Body of pancreas (tissue), 4 donors: Measurements from ENCODE around the gene KIF1B. TPM values are rescaled to one million over a fixed set of nuclear protein-coding genes. Genes with fewer than 3 reads are reported as not detected.

Experiments used
- ATAC-seq: fragments of 150-250 bp; one replicate; pipeline ENCODE4 v1.9.1; 2016
- DNase-seq, 4 donors: peaks; one replicate each; pipeline ENCODE4 v3.0.0-alpha.2; 2019
- H3K27ac ChIP-seq, 4 donors: fragments of 200-600 bp; sonication (generic); 1 replicate in 3 of 4; 2 replicates in 1 of 4; pipeline versions ENCODE4 v1.5.1 to v1.6.1; 2016 to 2019; ENCODE audit warnings: mild to moderate bottlenecking in 1 of 4, mixed read lengths in 1 of 4, moderate library complexity in 1 of 4
- H3K27me3 ChIP-seq, 2 donors: fragments of 200-600 bp; sonication (generic); one replicate each; pipeline ENCODE4 v1.6.0; 2016; ENCODE audit warnings: mild to moderate bottlenecking in 1 of 2
- H3K36me3 ChIP-seq, 2 donors: fragments of 200-600 bp; sonication (generic); replicated peaks in 1 of 2; 2 replicates each; pipeline ENCODE4 v1.5.1; 2016; ENCODE audit warnings: low read depth in 2 of 2; ENCODE audit not compliant: insufficient read depth in 1 of 2
- H3K4me1 ChIP-seq: fragments of 200-600 bp; sonication (generic); one replicate; pipeline ENCODE4 v1.6.0; 2016
- H3K4me3 ChIP-seq, 2 donors: fragments of 200-600 bp; sonication (generic); 1 replicate in 1 of 2; 2 replicates in 1 of 2; pipeline ENCODE4 v1.5.1; 2016 to 2019
- H3K9me3 ChIP-seq, 3 donors: fragments of 200-600 bp; sonication (generic); 1 replicate in 2 of 3; 2 replicates in 1 of 3; pipeline ENCODE4 v1.5.1; 2016
- CTCF ChIP-seq, 7 experiments: fragments of 450-650 bp in 4 of 7; fragments of 200-600 bp in 3 of 7; sonication (generic) in 3 of 7; IDR thresholded peaks; one replicate each; pipeline ENCODE4 v1.5.1; 2016 to 2019; ENCODE audit warnings: antibody characterized with exemption in 7 of 7
- POLR2A ChIP-seq, 3 donors: fragments of 450-650 bp; IDR thresholded peaks; one replicate each; pipeline ENCODE4 v1.6.1; 2016; ENCODE audit warnings: antibody characterized with exemption in 3 of 3, mild to moderate bottlenecking in 2 of 3
- WGBS, 2 donors: methylation state at CpG; one replicate each; pipeline ENCODE4 v1.1.5; 2017; 5-methylcytosine and 5-hydroxymethylcytosine counted together
- intact Hi-C: fragments of 100-400 bp; cut with DNase I; formaldehyde crosslinking; loops from one replicate; pipeline ENCODE4 v1.15.1; 2023
- total RNA-seq, 2 donors: library from RNA; depleted of rRNA; stranded (reverse); fragments of >200 nt; gene quantifications; one replicate each; pipeline ENCODE4 v1.1.0, GENCODE V29; 2016

Gene KIF1B
- total RNA-seq, 2 donors from 2014 or later = 39.2 to 46.8 TPM

- ATAC-seq = no peak
- intact Hi-C loops = no loop called here
- WGBS, 2 donors = 60 to 91% methylated on average over 3 of the region's 3 CpGs
- Histone ChIP-seq H3K27me3 (no peaks in the 10 kb centered on the region), H3K27ac (peak overlapping the region in 2 of 4 donors; percentile 62 to 64), H3K36me3 (no peaks in the 10 kb centered on the region), H3K4me3 (no peak overlapping the region), H3K4me1 (peaks cover 21% of the 10 kb centered on the region), H3K9me3 (no peaks in the 10 kb centered on the region)
- TF ChIP-seq POLR2A (IDR thresholded peaks at IDR 0.05) = no peak
- no peak for TF ChIP-seq CTCF (IDR thresholded peaks at IDR 0.05)
- DNase-seq = no peak
These were observed 178.0 kb downstream of the KIF1B start for GRCh38 chr1:10388387-10388715.

- peak in 2 of 4 donors; percentile 15 to 19 for DNase-seq
- Histone ChIP-seq H3K27ac (no peak overlapping the region), H3K36me3 (no peaks in the 10 kb centered on the region), H3K4me1 (peaks cover 21% of the 10 kb centered on the region), H3K9me3 (no peaks in the 10 kb centered on the region), H3K27me3 (no peaks in the 10 kb centered on the region), H3K4me3 (no peak overlapping the region)
- 82 to 86% methylated on average over 6 of the region's 6 CpGs for WGBS, 2 donors
- TF ChIP-seq CTCF (IDR thresholded peaks at IDR 0.05) = no peak
- TF ChIP-seq POLR2A (IDR thresholded peaks at IDR 0.05) = no peak
- intact Hi-C loops = no loop called here
- ATAC-seq = no peak
These were observed 179.1 kb downstream of the KIF1B start for GRCh38 chr1:10389271-10389973.

GRCh38 chr1:10396870-10397269 lies 186.5 kb downstream of the KIF1B start:
- ATAC-seq = no peak
- Histone ChIP-seq H3K9me3 (no peaks in the 10 kb centered on the region), H3K27me3 (no peaks in the 10 kb centered on the region), H3K4me1 (peaks cover 24% of the 10 kb centered on the region), H3K27ac (no peak overlapping the region), H3K4me3 (no peak overlapping the region), H3K36me3 (no peaks in the 10 kb centered on the region)
- intact Hi-C loops = no loop called here
- no peak for TF ChIP-seq CTCF (IDR thresholded peaks at IDR 0.05)
- no peak for TF ChIP-seq POLR2A (IDR thresholded peaks at IDR 0.05)
- 81% methylated on average over 3 of the region's 3 CpGs for WGBS, 2 donors
- DNase-seq = no peak

GRCh38 chr1:10398278-10398733 lies 187.9 kb downstream of the KIF1B start:
- H3K27ac ChIP-seq = peak overlapping the region in 3 of 4 donors; percentile 9 to 96 (median 95)
- no peaks in the 10 kb centered on the region for H3K36me3 ChIP-seq
- DNase-seq (no peak), ATAC-seq (no peak)
- no peaks in the 10 kb centered on the region for H3K27me3 ChIP-seq
- H3K4me1 ChIP-seq = peaks cover 24% of the 10 kb centered on the region
- H3K9me3 ChIP-seq = no peaks in the 10 kb centered on the region
- intact Hi-C loops = no loop called here
- TF ChIP-seq CTCF (IDR thresholded peaks at IDR 0.05) = peak in 1 of 7 experiments; percentile 3
- TF ChIP-seq POLR2A (IDR thresholded peaks at IDR 0.05) = no peak
- peak overlapping the region; percentile 4 to 96 for H3K4me3 ChIP-seq
- WGBS, 2 donors = 1 to 2% methylated on average over 12 to 34 of the region's 34 CpGs
